ENCODE measurements around the gene RAB13. TPM values are rescaled to one million over a fixed set of nuclear protein-coding genes. Genes with fewer than 3 reads are reported as not detected.

RAB13 gene
- total and polyA plus RNA-seq, 2 of the 4 experiments (the other 2 are of a cell fraction): 42.3 to 249 TPM

DNA sequence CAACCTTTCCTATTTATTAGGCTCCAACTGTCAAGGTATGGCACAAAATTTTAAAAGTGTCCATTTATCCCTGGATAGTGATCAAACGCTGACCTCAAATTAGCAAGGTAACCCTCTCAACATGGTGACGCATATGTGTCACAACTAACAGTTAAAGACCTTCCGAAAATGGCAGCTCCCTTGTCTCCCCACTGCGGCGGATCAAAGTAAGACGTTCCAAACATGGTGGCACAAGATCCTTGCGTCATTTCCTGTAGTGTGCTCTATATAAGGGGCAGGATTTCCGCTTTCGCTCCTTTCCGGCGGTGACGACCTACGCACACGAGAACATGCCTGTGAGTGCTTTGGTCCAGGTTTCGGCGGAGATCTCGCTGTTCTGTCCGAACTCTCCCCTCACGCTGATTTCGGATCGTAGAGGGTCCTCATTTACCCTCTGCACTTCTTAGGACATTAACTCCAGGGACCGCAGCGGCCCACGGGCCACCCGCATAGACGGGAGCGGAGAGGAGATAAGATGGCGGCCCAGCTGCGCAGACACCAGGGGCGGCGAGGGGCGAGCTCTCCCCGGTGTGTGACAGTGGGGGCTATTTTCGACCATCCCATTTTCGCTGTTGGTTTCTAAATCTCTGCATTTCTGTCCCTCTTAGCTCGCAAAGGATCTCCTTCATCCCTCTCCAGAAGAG lies 4.5 kb upstream of the RAB13 start, which contains the start of gene RPS27:
Gene RPS27, plus strand, starts transcription at position 295 of the 683 bp plus-strand sequence. Its CDS starts 35 bp downstream, at position 330.
- H3K56ac ChIP-seq (ENCODE audit: extremely low read depth, insufficient read depth, low read length): peak within 1 kb of the TSS; percentile 94
- H2BK5ac ChIP-seq (ENCODE audit: low read depth, low read length, poor library complexity, severe bottlenecking): peak within 1 kb of the TSS; percentile 94
- H3K23ac ChIP-seq (ENCODE audit: low read depth, low read length): peak within 1 kb of the TSS; percentile 99
- H2AK5ac ChIP-seq (ENCODE audit: low read depth, low read length): peak within 1 kb of the TSS; percentile 98
- H2AFZ ChIP-seq (replicated peaks; ENCODE audit: low read length, poor library complexity): peak within 1 kb of the TSS; percentile 88
- peak within 1 kb of the TSS; percentile 57 for H3K4me3 ChIP-seq (ENCODE audit: insufficient read depth, low read depth, low read length)
- no peaks in the 10 kb centered on the region for H3K27me3 ChIP-seq (ENCODE audit: control insufficient read depth, insufficient read depth, low read length)
- peak within 1 kb of the TSS; percentile 100 for H3K14ac ChIP-seq (replicated peaks; ENCODE audit: low read depth, low read length)
- H2AK9ac ChIP-seq (replicated peaks; ENCODE audit: low read depth, low read length, poor library complexity): peak within 1 kb of the TSS; percentile 99
- peaks cover 21 to 44% of the 10 kb centered on the region in 2 experiments for H3K79me1 ChIP-seq (ENCODE audit: low read depth in 1 of 2, low read length in 2 of 2)
- CTCF ChIA-PET: interaction anchor here (0.6 kb wide), 1 partner anchor 40 kb away, joined by 3 read pairs; no protein-coding TSS in a partner anchor
- no peak within 1 kb of the TSS; the same call in 2 of the 3 replicates for H2BK15ac ChIP-seq (ENCODE audit: low read depth, low read length)
- H3K27ac ChIP-seq (ENCODE audit: insufficient read depth, low read length): peak within 1 kb of the TSS; percentile 83
- H3K18ac ChIP-seq (ENCODE audit: low read depth, low read length): peak within 1 kb of the TSS; percentile 56
- in situ Hi-C loops (cut with MboI; ENCODE audit: low sequenced_read_pairs): no loop called here
- 0 out of 2 replicates have a peak, but pooled peaks cover 2% of the 10 kb centered on the region for H3K4me1 ChIP-seq (ENCODE audit: control insufficient read depth, insufficient read depth, low read length)
- 0% methylated on average over 2 of the region's 36 CpGs; no CpG with 5 or more reads in 1 of the 2 experiments for WGBS, 2 experiments (ENCODE audit: extremely low coverage in 2 of 2, insufficient read length in 1 of 2)
- H3K4ac ChIP-seq (ENCODE audit: low read depth, low read length): peak within 1 kb of the TSS; percentile 99
- peak within 1 kb of the TSS; percentile 86 for H3K9ac ChIP-seq (ENCODE audit: low read depth, low read length)
- peak; percentile 55 for ATAC-seq (ENCODE audit: low read depth)
- H2BK20ac ChIP-seq (ENCODE audit: low read depth, low read length): peak within 1 kb of the TSS; percentile 41; the same call in 1 of the 2 replicates
- H4K5ac ChIP-seq (ENCODE audit: low read depth, low read length): peak within 1 kb of the TSS; percentile 63
- no peaks in the 10 kb centered on the region for H3K9me3 ChIP-seq (ENCODE audit: control insufficient read depth, insufficient read depth, low read length)
- H4K20me1 ChIP-seq (ENCODE audit: insufficient read depth, low read length): peaks cover 23% of the 10 kb centered on the region; the same call in 1 of the 2 replicates
- peak within 1 kb of the TSS; percentile 86 for H3K4me2 ChIP-seq (ENCODE audit: low read depth, low read length)
- H2BK120ac ChIP-seq (ENCODE audit: low read depth, low read length): peak within 1 kb of the TSS; percentile 64; the same call in 1 of the 2 replicates
- DNase-seq: peak; percentile 99
- dilution Hi-C loops (cut with HindIII; ENCODE audit: low sequenced_read_pairs, unreplicated experiment): no loop called here
- BruUV-seq (replicated peaks): no TSS peak
- intact Hi-C loops (cut with micrococcal nuclease): loop anchor here (2.0 kb wide), 2 partner anchors 166 to 192 kb away; no protein-coding TSS in a partner anchor
- peak within 1 kb of the TSS; percentile 93 for H4K91ac ChIP-seq (ENCODE audit: insufficient read depth, low read depth, low read length)
- peak within 1 kb of the TSS; percentile 6 to 99 for H4K8ac ChIP-seq (ENCODE audit: low read depth in 2 of 2, low read length in 2 of 2)
- POLR2A ChIA-PET (ENCODE audit: unreplicated experiment): interaction anchor here (0.5 to 1.0 kb wide), 11 partner anchors 9 to 263 kb away, joined by 3 to 18 read pairs (median 4); partner anchors contain the start of genes CREB3L4, CRTC2 and INTS3
- H3K36me3 ChIP-seq (ENCODE audit: control insufficient read depth, insufficient read depth, low read length): peaks cover 27% of the 10 kb centered on the region
- H3K9me1 ChIP-seq (ENCODE audit: insufficient read depth, low read length): peaks cover 4% of the 10 kb centered on the region; the same call in 1 of the 2 replicates
- peak; percentile 47; the same call in 1 of the 2 replicates for TF ChIP-seq FOS (IDR thresholded peaks at IDR 0.05; ENCODE audit: low read depth, low read length)
- TF ChIP-seq, protein P1, sequence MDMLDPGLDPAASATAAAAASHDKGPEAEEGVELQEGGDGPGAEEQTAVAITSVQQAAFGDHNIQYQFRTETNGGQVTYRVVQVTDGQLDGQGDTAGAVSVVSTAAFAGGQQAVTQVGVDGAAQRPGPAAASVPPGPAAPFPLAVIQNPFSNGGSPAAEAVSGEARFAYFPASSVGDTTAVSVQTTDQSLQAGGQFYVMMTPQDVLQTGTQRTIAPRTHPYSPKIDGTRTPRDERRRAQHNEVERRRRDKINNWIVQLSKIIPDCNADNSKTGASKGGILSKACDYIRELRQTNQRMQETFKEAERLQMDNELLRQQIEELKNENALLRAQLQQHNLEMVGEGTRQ (IDR thresholded peaks at IDR 0.05; ENCODE audit: low read depth, low read length): peak; percentile 3
- TF ChIP-seq BHLHE40 (IDR thresholded peaks at IDR 0.05; ENCODE audit: low read depth, low read length): peak; percentile 76
- no peak for TF ChIP-seq RFX5 (IDR thresholded peaks at IDR 0.05; ENCODE audit: low read depth, low read length)
- TF ChIP-seq SMC3 (IDR thresholded peaks at IDR 0.05; ENCODE audit: low read depth, low read length): no peak
- TF ChIP-seq POLR2A (IDR thresholded peaks at IDR 0.05; ENCODE audit: low read depth, low read length): peak; percentile 100
- TF ChIP-seq MAZ (IDR thresholded peaks at IDR 0.05; ENCODE audit: borderline replicate concordance, low read depth, low read length): peak; percentile 58; the same call in 1 of the 2 replicates
- TF ChIP-seq, protein P2, sequence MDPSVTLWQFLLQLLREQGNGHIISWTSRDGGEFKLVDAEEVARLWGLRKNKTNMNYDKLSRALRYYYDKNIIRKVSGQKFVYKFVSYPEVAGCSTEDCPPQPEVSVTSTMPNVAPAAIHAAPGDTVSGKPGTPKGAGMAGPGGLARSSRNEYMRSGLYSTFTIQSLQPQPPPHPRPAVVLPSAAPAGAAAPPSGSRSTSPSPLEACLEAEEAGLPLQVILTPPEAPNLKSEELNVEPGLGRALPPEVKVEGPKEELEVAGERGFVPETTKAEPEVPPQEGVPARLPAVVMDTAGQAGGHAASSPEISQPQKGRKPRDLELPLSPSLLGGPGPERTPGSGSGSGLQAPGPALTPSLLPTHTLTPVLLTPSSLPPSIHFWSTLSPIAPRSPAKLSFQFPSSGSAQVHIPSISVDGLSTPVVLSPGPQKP (IDR thresholded peaks at IDR 0.05; ENCODE audit: borderline replicate concordance, low read depth, low read length): 0 out of 2 replicates have a peak, but pooled peaks have one; percentile 30
- TF ChIP-seq MAFK (IDR thresholded peaks at IDR 0.05; ENCODE audit: low read depth, low read length): no peak
- TF ChIP-seq RAD21 (IDR thresholded peaks at IDR 0.05; ENCODE audit: low read length): no peak
- no peak; the same call in 1 of the 2 replicates for TF ChIP-seq NFE2L2 (IDR thresholded peaks at IDR 0.05; ENCODE audit: low read depth, low read length)
- TF ChIP-seq, protein P3, sequence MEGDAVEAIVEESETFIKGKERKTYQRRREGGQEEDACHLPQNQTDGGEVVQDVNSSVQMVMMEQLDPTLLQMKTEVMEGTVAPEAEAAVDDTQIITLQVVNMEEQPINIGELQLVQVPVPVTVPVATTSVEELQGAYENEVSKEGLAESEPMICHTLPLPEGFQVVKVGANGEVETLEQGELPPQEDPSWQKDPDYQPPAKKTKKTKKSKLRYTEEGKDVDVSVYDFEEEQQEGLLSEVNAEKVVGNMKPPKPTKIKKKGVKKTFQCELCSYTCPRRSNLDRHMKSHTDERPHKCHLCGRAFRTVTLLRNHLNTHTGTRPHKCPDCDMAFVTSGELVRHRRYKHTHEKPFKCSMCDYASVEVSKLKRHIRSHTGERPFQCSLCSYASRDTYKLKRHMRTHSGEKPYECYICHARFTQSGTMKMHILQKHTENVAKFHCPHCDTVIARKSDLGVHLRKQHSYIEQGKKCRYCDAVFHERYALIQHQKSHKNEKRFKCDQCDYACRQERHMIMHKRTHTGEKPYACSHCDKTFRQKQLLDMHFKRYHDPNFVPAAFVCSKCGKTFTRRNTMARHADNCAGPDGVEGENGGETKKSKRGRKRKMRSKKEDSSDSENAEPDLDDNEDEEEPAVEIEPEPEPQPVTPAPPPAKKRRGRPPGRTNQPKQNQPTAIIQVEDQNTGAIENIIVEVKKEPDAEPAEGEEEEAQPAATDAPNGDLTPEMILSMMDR (conservative IDR thresholded peaks at IDR 0.05; ENCODE audit: low read depth, low read length): no peak
- TF ChIP-seq CHD1 (IDR thresholded peaks at IDR 0.05; ENCODE audit: low read depth, low read length): peak; percentile 60; the same call in 1 of the 2 replicates
